HG03442 (cell line): Measurements from ENCODE around the gene IKZF5.

ENCODE experiments used
- ATAC-seq: cut with Tn5 transposase; IDR thresholded peaks from one replicate; pipeline ENCODE4 v1.9.1; 2021; ENCODE audit warnings: mild to moderate bottlenecking, moderate library complexity; ENCODE audit not compliant: unreplicated experiment

The IKZF5 gene, protein sequence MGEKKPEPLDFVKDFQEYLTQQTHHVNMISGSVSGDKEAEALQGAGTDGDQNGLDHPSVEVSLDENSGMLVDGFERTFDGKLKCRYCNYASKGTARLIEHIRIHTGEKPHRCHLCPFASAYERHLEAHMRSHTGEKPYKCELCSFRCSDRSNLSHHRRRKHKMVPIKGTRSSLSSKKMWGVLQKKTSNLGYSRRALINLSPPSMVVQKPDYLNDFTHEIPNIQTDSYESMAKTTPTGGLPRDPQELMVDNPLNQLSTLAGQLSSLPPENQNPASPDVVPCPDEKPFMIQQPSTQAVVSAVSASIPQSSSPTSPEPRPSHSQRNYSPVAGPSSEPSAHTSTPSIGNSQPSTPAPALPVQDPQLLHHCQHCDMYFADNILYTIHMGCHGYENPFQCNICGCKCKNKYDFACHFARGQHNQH

DNA sequence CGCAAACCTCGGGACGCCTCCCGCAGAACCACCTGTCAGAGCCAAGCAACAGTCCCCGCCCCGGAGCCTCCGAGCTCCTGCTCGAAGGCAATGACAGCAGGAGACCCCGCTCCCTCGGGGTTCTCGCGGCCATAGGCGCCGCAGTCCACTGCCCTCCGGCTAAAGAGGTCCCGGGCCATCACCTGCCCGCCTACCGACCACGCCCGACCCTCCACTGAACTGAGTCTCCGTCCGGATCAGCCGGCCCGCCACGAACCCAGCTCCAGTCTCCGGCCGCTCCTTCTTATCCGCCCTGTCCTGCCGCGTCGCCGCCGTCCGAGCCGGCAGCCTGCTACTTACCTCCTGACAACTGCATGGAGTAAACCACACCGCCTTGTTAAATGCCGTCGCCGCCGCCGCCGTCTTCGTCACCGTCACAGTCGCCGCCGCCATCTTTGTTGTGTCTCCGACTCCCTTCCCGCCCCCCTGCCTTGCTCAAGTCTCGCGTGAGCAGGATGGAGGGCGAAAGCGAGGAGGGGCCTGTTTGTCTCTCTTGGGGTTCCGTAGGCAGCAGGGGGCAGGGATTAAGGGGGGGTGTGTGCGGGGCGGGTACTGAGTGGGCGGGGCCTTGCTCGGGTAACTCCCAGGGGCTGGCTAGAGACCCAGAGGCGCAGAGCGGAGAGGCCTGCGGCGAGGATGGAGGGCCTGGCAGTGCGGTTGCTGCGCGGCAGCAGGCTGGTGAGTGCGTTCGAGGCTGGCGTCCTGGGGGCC lies at the start of gene IKZF5, which contains the start of gene ACADSB:
IKZF5 (minus strand) TSS at position 441 of the 750 bp plus-strand sequence. CDS start 10,170 bp downstream, outside the sequence.
ACADSB (plus strand) TSS at position 652 of the 750 bp plus-strand sequence; CDS start at position 676, 24 bp downstream.
- peak; percentile 81 for ATAC-seq

DNA sequence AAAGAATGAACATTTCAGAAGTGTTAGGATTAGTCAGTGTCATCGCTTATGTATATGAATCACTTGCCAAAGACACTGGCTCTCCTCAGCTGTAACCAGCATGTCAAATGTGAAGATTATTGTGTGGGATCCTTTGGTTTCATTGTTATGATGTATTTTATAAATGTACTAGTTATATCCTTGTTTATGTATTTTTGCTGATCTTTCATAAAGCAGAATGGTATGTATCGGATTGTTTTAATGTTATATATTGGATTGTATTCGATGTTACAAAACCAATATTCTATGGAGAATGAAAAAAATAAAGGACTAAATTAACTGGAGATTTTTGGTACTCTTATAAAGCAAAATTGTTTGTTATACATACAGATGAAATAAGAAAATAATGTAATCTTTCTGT lies 49.4 kb upstream of the IKZF5 start:
- ATAC-seq: no peak

DNA sequence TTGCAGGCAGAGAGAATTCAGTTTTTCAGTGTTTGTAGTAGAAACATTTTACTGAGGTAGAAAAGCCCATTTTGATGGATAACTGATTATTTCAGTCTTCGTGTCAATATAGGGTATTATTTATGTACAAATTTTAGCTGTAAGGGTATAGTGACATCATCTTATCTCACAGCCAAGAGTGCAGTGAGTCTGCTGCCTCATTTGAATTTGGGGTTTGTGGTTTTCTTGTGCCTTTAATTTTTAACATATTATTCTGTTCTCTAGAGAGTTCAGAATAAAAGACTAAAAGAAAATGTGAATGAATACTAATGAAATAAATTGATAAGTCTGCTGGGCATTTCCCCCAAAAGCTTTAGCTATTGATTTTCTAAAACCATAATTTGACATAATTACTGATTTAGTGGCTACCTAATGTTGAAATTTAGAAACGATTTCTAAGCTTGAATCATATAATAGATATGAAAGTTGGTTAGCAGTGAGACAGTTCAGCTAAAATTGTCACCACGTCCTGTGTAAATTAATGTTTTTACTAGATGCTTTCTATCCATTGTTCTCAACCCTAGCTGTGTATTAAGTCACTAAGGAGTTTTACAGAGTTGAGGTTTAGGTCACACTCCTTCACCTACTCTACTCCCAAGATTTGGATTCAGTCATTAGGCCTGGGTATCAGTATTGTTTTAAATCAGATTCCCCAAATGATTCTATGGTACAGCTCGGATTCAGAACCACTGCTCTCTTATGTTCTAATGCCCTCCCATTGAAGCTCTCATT lies 37.6 kb upstream of the IKZF5 start:
- ATAC-seq: no peak

DNA sequence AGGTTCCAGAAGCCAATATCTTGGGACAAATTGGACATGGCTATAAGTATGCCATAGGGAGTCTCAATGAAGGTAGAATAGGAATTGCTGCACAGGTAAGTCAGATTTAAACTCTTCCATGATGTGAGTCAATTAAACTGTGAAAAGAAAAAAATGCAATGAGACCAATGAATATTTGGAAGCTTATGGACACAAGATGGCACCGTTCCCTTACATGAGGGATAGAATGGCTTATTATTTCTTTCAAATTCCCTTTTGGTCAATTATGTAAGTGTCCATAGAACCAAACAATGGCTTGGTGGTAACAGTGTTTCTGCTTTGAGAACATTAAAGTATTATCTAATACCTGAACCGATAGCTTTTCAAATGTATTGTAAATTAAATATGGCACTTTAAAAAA lies 35.8 kb upstream of the IKZF5 start:
- no peak for ATAC-seq

DNA sequence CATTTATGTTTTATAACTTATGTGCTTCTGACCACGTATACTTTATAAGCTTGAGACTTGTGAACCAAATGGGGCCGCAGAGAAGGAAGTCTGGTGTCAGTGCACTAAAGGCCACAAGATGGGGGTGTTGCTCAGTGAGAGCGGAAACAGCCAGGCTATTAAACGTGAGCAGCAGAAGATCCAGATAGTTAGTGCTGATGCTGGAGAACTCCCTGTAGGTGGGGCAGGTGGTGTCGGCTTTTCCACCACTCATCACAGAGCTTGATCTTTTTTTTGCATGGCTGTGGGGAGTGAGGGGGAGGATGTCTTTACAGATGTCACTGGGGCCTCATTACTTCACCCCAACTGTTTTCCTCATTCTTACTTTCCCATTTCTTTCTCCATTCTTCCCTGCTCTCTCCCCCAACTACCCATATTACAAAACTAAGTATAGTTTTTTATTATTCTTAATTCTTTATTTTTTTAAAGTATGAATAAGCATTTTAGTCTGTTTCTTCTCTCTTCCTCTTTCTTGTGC lies 34.9 kb upstream of the IKZF5 start:
- ATAC-seq: no peak

DNA sequence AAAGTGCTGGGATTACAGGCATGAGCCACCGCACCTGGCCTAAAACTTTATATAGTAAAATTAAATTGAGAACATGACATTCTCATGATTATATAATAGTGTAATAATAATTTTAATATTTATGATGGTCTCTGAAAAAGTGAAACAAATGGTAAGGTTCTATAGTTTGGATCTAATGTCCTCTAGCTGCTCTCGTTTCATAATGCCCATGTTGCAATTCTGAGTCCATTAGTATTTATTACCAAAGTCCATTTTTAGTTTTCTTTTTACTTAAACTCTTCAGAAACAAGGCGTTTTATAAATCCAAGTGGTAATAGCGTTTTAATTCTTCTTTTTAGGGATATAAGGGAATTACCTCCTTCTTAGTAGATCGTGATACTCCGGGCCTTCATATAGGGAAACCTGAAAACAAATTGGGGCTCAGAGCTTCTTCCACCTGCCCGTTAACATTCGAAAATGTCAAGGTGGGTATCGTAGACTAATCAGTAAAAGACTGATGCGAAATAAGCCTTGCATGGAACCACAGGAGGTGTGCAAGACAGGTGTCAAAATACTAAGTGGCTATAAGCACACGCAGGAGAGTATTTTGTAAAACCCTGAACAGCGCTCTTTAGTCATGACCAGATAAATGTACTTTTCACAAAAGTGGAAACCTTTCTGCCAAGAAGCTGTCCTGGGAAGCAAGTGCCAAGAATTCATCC lies 34.3 kb upstream of the IKZF5 start:
- no peak for ATAC-seq

DNA sequence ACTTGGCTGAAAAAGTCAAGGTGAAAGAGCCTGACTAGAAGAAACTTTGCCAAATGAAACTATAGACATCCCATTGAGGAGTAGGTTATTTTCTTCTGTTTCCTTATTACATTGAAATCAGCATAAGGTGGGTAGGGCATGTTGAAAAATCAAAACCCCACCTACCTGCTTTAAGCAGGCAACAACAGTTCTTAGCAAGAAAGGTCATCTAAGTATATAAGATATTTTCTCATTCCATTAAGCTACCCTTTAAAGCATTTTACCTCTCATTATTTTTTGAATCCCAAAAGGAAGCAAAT lies 31.0 kb upstream of the IKZF5 start:
- no peak for ATAC-seq

DNA sequence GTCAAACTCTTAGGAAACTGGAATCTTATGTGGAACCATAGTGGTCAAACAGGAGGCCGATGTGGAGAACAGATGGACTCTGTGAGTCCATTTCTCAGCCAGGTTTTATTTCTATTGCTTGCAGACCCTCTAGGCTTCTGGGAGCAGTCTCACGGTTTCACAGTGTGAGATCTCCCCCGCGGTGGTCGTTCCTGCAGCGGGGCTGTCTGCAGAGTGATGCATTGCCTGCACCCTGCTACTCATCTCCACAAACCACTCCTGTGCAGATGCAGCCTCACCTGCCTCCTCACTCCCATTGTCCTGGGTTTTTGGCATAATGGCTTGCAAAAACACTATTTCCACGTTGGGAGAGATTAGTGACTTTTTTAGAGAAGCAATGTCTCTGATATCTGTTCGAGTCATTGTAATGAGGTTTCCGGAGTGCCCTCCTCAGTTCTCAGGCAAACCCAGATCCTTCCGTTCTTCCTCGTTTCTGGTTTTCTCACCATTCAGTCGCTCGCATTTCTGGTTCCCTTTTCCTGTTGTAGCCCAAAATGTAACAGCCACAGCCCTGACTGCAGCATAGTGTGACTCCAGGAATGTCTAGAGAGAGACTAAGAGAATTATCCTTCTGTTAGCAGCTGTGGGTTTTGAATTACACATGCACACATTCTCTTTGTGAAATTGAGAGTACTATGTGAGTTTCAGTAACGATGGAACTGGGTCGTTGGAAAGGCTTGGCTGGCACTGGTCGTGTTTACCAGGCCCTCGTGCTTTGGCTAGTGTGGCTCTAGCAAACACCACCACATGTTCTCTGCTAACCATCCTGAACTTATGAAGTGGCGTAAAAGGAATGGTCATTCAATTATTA lies 30.4 kb upstream of the IKZF5 start:
- ATAC-seq: no peak

DNA sequence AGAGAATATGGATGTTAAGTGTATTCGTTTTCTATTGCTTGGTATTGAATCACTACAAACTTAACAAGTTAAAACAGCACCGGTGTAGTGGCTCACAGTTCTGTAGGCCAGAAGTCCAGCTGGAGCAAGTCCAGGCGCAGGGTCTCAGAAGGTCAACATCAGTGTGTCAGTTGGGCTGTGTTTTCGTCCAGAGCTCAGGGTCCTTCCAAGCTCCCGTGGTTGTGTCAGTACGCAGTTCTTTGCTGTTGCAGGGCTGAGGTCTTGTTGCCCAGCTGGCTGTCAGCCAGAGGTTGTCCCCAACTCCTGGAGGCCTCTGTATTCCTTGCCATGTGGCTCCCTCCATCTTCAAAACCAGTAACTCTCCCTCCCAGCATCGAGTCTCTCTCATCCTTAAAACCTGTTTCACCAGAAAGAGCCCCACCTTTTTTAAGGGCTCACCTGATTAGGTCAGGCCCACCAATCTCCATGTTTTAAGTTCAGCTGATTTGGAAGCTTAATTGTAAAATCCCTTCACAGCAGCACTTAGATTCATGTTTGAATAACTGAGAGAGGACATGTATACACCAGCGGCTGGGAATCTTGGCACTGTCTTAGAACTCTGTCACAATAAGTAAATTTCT lies 27.0 kb upstream of the IKZF5 start:
- no peak for ATAC-seq

DNA sequence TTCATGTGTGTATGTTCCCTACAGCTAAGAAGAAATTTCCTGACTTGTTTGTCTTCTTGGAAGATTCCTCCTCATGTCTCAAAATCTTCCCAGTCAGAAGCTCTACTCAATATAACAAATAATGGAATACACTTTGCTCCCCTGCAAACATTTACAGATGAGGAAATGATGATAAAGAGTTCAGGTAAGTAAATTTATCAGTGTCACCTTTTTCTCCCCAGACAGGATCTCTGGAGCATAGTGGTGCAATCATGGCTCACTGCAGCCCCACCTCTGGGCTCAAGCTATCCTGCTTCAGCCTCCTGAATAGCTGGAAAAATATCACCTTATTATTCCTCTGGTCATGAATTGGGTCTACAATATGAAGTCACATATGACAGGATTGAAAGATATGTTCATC lies 25.7 kb upstream of the IKZF5 start:
- ATAC-seq: no peak

DNA sequence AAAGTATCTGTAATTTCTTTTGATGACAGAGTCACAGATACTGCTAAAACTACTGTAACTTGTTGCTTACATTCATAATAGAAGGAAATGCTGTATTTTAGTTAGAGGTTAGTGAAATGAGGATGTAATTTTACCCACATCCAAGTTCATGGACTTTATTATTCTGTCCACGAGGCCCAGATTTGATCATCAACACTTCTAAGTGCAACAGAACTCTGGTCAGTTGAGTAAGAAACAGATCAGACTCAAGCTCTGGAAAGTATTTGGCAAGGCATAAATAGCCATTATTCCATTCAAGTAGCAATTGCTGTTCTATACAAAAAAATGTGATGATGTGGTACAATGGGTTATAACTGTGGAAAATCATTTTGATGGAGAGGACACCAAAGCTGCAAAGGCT lies 22.5 kb upstream of the IKZF5 start:
- no peak for ATAC-seq

DNA sequence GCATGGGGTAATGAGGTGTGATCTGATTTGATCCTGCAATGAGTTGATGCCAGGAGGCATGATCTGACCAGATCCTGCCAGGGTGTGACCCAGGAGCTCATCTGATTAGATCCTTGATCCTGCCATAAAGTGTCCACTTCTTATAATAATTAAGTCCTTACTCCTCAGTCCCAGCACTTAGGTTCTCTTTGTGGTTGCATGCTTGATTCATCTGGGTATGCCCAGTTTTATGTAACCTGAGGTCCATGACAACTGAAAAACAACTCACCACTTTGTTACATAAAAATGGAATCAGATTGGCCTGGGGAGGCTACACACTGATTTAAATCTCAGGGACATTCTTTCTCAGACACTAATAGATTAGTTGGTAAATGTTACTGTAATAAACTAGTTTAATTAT lies 19.3 kb upstream of the IKZF5 start:
- no peak for ATAC-seq

DNA sequence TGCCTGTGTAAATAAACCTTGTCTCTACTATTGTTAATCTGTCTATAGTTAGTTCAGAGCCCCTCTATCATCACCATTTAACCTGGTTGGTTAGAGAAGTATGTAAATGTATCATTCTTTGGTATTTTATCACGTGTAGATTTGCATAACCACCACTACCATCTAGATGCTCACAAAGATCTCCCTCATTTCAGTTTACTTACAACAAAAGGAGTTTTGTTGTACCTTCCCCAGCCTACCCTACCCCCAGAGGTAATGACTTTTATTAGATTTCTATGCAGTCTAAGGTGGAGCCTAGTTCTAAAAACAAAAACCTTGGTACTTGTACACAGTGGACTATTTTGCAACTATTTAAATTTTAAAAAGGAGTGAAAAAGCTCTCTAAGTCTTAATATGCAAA lies 17.7 kb upstream of the IKZF5 start:
- no peak for ATAC-seq

DNA sequence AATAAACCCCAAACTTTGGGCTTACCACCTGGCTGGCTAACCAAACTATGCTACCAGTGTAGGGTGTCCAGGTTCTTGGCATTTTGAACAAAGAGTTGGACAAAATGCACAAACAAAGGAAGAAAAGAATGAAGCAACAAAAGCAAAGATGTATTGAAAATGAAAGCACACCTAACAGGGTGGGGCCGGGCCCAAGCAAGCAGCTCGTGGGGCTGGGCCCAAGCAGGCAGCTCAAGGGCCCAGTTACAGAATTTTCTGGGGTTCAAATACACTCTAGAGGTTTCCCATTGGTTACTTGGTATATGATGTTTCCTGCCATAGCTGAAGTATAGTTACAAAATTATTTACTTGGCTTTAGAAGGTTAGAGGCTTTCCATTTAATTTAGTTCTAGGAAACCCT lies 15.9 kb upstream of the IKZF5 start:
- no peak for ATAC-seq

DNA sequence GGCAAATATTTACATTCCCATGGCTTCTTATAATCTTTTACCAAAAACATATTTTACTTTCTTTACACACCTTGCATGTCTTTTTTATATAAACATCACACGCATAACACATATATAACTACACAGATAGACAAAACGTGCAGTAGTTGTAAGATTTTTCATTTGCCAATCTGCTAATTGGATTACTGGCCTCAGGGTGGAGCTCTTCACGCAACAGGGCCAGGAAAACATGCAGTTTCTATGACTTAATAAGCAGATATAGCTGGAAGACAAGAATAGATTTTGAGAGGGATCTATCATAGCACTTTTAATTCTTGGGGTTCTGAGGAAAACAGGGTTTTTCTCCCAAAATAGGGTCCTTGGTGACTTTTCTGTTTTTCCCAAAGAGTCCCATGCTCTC lies 12.9 kb upstream of the IKZF5 start:
- no peak for ATAC-seq

DNA sequence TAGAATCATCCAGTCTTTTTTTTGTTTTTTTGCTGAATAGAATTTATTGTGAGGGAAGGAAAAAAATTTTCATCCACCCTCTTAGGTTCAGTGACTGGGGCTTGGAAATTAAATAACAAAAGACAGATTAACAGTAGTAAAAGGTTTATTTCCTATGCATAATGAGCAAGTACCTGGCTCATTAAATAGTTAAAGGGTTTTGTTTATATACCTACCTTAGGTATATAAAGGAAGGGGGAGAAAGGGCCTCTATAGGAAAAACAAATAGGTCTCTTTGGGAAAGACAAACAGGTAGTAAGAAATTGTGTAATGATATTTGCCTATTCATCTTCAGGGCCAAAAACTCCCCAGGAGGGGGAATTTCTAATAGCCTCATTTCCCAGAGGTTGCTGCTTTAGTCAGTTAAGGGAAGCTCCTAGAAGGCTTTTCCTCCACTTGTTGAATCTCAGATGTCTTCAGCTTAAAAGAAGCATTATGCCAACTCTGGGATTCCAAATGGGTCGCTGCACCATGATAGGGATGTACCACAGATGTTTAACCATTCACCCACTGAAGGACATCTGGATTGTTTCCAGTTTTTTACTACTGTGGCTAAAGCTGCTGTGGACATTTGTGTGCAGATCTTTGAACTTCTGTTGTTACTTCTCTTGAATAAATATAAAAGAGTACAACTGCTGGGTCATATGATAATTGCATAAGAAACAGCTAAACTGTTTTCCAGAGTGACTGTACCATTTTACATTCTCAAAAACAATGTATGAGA lies 11.5 kb upstream of the IKZF5 start:
- no peak for ATAC-seq

DNA sequence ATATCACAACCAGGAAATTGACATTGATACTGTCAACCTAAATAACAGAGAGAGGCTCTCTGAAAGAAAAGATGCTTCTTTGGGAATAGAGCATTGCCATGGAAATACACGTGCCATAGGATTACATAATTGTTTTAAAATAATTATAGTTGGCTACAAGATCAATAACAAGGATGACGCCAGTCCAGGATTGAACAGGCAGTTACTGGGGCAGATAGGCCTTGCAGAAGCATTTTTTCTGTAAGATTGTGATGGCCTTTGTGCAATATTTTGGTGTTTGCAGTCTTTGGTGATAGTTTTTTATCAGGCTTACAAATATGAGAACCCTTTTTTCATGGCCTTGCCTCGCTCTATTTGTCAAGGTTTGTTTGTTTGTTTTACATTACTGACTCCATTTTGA lies 10.7 kb upstream of the IKZF5 start:
- ATAC-seq: no peak

DNA sequence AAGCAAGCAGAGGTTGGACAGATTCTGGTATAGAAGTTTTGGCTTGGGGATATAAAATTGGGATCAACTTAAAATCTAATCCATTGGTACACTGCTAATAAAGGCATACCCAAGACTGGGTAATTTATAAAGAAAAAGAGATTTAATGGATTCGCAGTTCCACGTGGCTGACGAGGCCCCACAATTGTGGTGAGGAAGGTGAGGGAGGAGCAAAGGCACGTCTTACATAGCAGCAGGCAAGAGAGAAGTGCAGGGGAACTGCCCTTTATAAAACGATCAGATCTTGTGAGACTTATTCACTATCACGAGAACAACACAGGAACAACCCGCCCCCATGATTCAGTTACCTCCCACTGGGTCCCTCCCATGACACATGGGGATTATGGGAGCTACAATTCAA lies 9.9 kb upstream of the IKZF5 start:
- no peak for ATAC-seq
